Mammary epithelial cell (primary cell): ENCODE data around the gene CEP83.

ENCODE experiments used
- EZH2 ChIP-seq: IDR thresholded peaks from 2 replicates; pipeline ENCODE4 v1.6.1; 2012; ENCODE audit warnings: low read length, inconsistent platforms, borderline replicate concordance
- TF ChIP-seq, protein P1 (sequence below), 2 donors: IDR thresholded peaks in 1 of 2; conservative IDR thresholded peaks in 1 of 2; 2 replicates each; pipeline ENCODE4 v1.5.1; 2011 to 2012; ENCODE audit warnings: inconsistent platforms in 2 of 2, low read length in 2 of 2, mild to moderate bottlenecking in 2 of 2, control low read depth in 1 of 2, low read depth in 1 of 2; ENCODE audit not compliant: insufficient read depth in 1 of 2; ENCODE audit errors: extremely low read depth in 1 of 2

- TF ChIP-seq, protein P1, sequence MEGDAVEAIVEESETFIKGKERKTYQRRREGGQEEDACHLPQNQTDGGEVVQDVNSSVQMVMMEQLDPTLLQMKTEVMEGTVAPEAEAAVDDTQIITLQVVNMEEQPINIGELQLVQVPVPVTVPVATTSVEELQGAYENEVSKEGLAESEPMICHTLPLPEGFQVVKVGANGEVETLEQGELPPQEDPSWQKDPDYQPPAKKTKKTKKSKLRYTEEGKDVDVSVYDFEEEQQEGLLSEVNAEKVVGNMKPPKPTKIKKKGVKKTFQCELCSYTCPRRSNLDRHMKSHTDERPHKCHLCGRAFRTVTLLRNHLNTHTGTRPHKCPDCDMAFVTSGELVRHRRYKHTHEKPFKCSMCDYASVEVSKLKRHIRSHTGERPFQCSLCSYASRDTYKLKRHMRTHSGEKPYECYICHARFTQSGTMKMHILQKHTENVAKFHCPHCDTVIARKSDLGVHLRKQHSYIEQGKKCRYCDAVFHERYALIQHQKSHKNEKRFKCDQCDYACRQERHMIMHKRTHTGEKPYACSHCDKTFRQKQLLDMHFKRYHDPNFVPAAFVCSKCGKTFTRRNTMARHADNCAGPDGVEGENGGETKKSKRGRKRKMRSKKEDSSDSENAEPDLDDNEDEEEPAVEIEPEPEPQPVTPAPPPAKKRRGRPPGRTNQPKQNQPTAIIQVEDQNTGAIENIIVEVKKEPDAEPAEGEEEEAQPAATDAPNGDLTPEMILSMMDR (conservative IDR thresholded peaks at IDR 0.05 in 1 of 2, IDR thresholded peaks at IDR 0.05 in 1 of 2; ENCODE audit: extremely low read depth in 1 of 2, insufficient read depth in 1 of 2, low read depth in 1 of 2, low read length in 2 of 2) = no peak
- TF ChIP-seq EZH2 = no peak
Measured at GRCh38 chr12:94362653-94363052, 97.0 kb downstream of the CEP83 start.
